Hypothalamus (tissue), 51 donors: ENCODE measurements around the gene CLN5.

ENCODE experiments used
- DNase-seq, 51 donors: peaks; one replicate each; lab custom pipeline; 2025; lab: John Stamatoyannopoulos, UW

Gene CLN5

GRCh38 chr13:77016251-77016812 lies 24.5 kb downstream of the CLN5 start:
- no peak for DNase-seq

- no peak for DNase-seq
Measured at GRCh38 chr13:77016888-77017623, 25.2 kb downstream of the CLN5 start.

- no peak for DNase-seq
Measured at GRCh38 chr13:77019756-77020155, 27.9 kb downstream of the CLN5 start.

GRCh38 chr13:77022341-77022740 lies 30.5 kb downstream of the CLN5 start:
- DNase-seq: no peak

- DNase-seq: peak in 45 of 51 donors; percentile 7 to 85 (median 57)
Measured at GRCh38 chr13:77026255-77026860, 34.5 kb downstream of the CLN5 start.

GRCh38 chr13:77026861-77027621 lies 35.2 kb downstream of the CLN5 start, which contains the start of gene FBXL3:
Gene FBXL3, minus strand, starts transcription at chr13:77027159. Its CDS starts 5,299 bp downstream, at chr13:77021860.
- peak; percentile 30 to 92 (median 73) for DNase-seq

- DNase-seq: peak in 2 of 51 donors; percentile 9 to 19
Measured at GRCh38 chr13:77028202-77028601, 36.3 kb downstream of the CLN5 start.

- DNase-seq: no peak
Measured at GRCh38 chr13:77029436-77029835, 37.6 kb downstream of the CLN5 start.

GRCh38 chr13:77031656-77032243 lies 39.9 kb downstream of the CLN5 start:
- peak in 1 of 51 donors; percentile 35 for DNase-seq

GRCh38 chr13:77033717-77034302 lies 41.9 kb downstream of the CLN5 start:
- DNase-seq: no peak

GRCh38 chr13:77034881-77035280 lies 43.0 kb downstream of the CLN5 start:
- no peak for DNase-seq

- peak in 9 of 51 donors; percentile 8 to 47 (median 17) for DNase-seq
Measured at GRCh38 chr13:77036279-77036678, 44.4 kb downstream of the CLN5 start.

- no peak for DNase-seq
Measured at GRCh38 chr13:77038907-77039480, 47.1 kb downstream of the CLN5 start.

- DNase-seq: no peak
Measured at GRCh38 chr13:77040076-77040475, 48.2 kb downstream of the CLN5 start.

- DNase-seq: no peak
Measured at GRCh38 chr13:77040835-77041234, 49.0 kb downstream of the CLN5 start.

- no peak for DNase-seq
Measured at GRCh38 chr13:77042566-77043177, 50.8 kb downstream of the CLN5 start.

- DNase-seq: no peak
Measured at GRCh38 chr13:77047649-77048343, 55.9 kb downstream of the CLN5 start.

GRCh38 chr13:77048681-77049080 lies 56.8 kb downstream of the CLN5 start:
- DNase-seq: no peak

- no peak for DNase-seq
Measured at GRCh38 chr13:77053192-77053591, 61.3 kb downstream of the CLN5 start.
